Endothelial cell of umbilical vein (primary cell): ENCODE measurements around the gene SCN5A.

Experiments
- EZH2 ChIP-seq: IDR thresholded peaks from 2 replicates; pipeline ENCODE4 v1.6.1; 2012; ENCODE audit warnings: borderline replicate concordance, low read depth, mild to moderate bottlenecking, moderate library complexity, low read length, inconsistent platforms; ENCODE audit not compliant: severe bottlenecking
- GATA2 ChIP-seq: IDR thresholded peaks from 2 replicates; pipeline ENCODE4 v1.7.0; 2011; ENCODE audit warnings: low read depth, mild to moderate bottlenecking, moderate library complexity, mixed read lengths, low read length; ENCODE audit not compliant: insufficient read length, insufficient read depth
- POLR2A ChIP-seq: IDR thresholded peaks from 2 replicates; pipeline ENCODE4 v1.6.1; 2012; ENCODE audit warnings: low read depth, mild to moderate bottlenecking, control low read depth, low read length
- POLR2AphosphoS5 ChIP-seq: IDR thresholded peaks from 2 replicates; pipeline ENCODE4 v1.6.1; 2012; ENCODE audit warnings: low read depth, mild to moderate bottlenecking, control low read depth, low read length, moderate library complexity; ENCODE audit not compliant: insufficient read depth
- TF ChIP-seq, protein P1 (sequence below), 2 donors: IDR thresholded peaks; 1 replicate in 1 of 2; 2 replicates in 1 of 2; pipeline ENCODE4 v1.5.1; 2011; ENCODE audit warnings: low read length in 2 of 2, mild to moderate bottlenecking in 2 of 2, moderate library complexity in 2 of 2, control low read depth in 1 of 2, inconsistent platforms in 1 of 2, low read depth in 1 of 2; ENCODE audit not compliant: insufficient read depth in 1 of 2; ENCODE audit errors: extremely low read depth in 1 of 2

DNA sequence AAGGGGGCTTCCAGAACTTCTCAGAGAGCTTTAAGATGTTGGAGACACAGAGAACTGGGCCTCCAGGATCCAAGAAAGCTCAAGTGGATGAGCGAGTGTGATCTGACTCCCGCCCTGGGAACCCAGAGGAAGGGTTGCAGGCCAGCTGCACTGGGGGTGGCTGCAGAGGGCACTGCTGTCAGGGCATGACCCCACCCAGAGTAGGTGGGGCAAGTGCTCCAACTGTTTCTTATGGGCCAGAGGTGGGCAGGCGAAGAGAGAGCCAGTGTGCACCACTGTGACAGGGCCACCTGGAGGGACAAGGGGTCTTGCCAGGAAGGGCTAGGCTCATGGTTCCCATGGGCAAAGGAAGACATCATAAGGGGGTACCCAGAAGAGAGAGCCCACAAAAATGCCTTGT lies 104.6 kb downstream of the SCN5A start:
- no peak for TF ChIP-seq POLR2A
- TF ChIP-seq, protein P1, sequence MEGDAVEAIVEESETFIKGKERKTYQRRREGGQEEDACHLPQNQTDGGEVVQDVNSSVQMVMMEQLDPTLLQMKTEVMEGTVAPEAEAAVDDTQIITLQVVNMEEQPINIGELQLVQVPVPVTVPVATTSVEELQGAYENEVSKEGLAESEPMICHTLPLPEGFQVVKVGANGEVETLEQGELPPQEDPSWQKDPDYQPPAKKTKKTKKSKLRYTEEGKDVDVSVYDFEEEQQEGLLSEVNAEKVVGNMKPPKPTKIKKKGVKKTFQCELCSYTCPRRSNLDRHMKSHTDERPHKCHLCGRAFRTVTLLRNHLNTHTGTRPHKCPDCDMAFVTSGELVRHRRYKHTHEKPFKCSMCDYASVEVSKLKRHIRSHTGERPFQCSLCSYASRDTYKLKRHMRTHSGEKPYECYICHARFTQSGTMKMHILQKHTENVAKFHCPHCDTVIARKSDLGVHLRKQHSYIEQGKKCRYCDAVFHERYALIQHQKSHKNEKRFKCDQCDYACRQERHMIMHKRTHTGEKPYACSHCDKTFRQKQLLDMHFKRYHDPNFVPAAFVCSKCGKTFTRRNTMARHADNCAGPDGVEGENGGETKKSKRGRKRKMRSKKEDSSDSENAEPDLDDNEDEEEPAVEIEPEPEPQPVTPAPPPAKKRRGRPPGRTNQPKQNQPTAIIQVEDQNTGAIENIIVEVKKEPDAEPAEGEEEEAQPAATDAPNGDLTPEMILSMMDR (IDR thresholded peaks at IDR 0.05; ENCODE audit: extremely low read depth in 1 of 2, insufficient read depth in 1 of 2, low read depth in 1 of 2, low read length in 2 of 2): no peak
- TF ChIP-seq EZH2: no peak
- TF ChIP-seq GATA2: no peak
- no peak for TF ChIP-seq POLR2AphosphoS5
